GM19238 (cell line): ENCODE measurements around the gene TMEM140.
A peak's percentile ranks its signal among the peaks of the same experiment; 100 is the strongest.
"Not testable (repeated sequence)": the region's sequence is repeated elsewhere in the genome, so short reads cannot be mapped to it uniquely, and the experiment has no call there.

Experiments
- DNase-seq: peaks from one replicate; pipeline ENCODE4 v3.0.0; 2011; ENCODE audit warnings: low spot score; ENCODE audit not compliant: insufficient read length

The TMEM140 gene

DNA sequence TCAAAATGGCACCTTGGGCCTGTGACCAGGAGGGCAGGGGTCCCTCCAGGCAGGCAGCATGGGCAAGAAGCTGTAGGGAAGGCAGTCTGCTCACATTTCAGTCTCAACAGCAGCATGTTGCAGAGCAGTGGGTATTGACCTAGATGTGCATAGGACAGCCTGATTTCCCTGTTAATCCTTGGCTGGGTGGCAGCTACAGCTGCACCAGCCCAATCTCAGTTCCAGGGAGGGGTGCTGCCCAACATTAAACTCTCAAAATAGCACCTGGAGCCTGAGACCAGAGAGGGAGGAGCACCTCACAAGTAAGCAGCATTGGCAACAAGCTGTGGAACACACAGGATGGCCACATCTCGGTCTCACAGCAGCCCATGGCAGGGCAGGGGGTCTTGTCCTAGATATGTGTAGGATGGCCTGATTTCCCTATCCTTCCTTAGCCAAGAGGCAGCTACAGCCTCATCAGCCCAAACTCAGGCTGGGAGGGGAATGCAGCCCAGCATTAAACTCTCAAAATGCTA, 10.3 kb downstream of the TMEM140 start:
- DNase-seq, result no peak

DNA sequence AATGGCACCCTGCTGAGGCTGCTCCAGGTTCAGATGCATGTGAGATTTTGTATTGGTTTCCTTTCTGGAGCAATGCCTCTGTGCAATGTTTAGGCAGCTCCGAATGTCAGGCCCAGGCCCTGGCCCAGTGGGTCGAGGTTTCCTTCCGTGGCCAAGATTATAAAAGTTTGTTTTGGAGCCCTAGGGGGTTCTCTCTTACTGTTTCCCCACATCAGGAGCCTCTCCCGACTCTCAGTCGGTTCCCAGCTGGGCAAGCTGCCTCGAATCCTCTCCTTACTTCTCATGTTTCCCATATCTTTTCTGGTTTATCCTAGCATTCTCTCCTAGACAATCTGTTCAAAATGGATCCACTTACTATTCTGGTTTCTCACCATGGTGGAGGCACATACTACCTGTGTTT, 11.0 kb downstream of the TMEM140 start:
- DNase-seq, result no peak

DNA sequence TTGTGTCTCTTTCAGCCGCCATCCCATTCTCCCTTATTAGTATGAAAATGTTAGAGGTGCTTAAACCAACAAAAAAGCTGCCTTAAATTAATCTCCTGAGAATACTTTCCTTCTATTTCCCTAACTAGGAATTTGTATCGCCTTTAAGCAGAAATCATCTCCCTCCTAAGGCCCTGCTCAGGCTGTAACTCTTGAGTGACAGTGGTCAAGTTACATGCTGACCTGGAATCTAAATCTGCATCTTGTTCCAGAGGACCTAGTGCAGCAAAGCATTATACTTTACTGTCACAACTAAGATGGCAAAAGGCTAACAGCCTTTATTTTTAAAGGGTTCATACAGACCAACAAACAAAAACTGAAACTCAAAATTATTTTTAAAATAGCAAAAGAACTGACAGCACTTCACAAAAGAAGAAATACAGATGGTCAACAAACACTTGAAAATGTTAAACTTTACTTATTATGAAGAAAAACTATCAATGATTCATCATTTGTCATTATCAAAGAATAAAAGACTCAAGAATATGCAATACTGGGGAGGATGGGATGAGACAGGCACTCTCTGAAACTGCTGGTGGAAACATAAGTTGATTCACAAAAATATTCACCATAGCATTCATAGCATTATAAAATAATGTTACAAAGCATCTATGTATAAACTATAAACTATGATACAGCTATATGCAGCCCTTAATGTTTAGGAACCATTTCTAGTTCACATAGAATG, 11.7 kb downstream of the TMEM140 start:
- no peak for DNase-seq

DNA sequence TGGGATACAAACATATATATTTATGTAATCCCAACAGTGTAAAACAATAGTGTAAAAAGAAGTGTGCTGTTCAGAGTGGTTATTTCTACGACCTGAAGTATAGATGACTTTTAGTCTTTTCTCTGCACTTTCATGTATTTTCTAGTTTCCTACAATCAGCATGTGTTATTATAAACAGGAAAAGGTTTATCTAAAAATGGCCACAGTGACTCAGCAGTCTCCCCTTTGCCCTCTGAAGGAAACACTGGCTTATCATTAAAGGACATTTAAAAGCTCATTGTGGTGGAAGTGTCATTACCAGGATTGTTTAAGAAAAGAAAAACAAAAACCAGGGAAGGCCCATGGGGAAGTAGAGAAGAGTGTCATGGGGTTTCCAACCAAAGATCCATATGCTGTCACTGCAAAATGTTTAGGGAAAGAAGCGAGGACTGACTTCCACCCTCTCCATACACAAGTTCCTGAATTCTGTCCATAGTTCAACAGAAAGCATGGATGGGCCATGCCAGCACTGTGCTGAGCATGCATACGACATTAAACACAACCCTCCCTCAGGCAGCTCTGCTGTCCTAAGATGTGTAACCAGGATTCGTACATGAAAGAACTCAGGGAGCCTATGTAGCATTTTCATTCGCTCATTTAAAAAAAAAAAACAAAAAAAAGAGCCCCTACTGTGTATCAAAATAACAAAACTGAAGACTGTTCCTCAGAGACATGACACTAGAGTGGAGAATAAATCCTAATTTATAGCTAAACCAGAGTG, 12.4 kb downstream of the TMEM140 start:
- DNase-seq, result no peak

DNA sequence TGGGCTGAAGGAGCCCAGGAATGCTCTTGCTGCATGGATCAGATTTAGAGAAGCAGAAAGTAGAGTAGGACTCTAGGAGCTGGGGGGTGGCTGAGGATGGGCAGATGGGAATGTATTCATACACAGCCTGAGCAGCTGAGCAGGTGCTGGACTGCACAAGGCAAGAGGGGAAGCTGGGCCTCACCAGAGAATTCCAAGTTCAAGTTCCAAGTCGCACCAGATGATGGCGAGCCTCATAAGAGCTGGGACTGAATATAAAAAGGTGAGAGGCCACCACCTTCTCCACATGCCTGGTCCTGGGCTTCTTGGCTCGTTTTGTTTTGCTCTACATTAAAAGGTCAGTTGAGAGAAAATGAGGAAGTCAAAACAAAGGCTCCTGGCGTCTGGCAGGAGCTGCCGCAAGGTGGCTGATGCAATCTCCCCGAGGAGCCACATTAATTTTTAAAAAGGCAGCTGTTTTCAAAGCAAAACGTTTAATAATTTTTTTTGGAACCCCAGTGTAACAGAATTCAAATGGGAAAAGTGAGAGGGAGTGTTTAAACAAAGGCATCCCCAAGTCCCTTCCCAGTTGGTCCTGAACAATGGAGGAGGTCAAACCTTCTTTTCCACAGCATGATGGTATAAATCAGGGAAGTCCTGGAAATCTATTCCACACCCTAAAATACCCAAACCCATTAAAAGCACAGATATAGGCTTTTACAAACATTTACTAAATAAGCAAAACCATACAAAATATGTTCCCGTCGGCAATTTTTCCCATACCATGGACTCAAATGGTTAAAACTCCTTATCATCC, 13.2 kb downstream of the TMEM140 start:
- no peak for DNase-seq

DNA sequence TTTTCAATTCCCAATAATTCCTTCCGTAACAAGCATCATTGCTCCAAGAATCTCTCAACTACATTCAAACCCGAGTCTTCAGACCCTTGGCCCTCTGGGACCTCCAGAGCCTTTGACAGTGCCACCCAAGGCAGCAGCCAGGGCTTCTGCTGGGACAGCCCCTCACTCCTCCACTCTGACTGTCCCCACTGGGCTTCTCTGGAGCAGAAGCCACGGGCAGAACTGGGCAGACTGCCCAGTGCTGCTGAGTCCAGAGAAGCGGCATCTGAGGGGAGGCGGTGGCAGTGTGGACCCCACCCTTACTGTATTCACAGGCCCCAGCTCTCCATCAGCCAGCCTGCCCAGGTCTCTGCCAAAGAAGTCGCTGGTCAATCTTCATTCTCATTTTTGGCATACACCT, 13.8 kb downstream of the TMEM140 start:
- DNase-seq, result no peak

DNA sequence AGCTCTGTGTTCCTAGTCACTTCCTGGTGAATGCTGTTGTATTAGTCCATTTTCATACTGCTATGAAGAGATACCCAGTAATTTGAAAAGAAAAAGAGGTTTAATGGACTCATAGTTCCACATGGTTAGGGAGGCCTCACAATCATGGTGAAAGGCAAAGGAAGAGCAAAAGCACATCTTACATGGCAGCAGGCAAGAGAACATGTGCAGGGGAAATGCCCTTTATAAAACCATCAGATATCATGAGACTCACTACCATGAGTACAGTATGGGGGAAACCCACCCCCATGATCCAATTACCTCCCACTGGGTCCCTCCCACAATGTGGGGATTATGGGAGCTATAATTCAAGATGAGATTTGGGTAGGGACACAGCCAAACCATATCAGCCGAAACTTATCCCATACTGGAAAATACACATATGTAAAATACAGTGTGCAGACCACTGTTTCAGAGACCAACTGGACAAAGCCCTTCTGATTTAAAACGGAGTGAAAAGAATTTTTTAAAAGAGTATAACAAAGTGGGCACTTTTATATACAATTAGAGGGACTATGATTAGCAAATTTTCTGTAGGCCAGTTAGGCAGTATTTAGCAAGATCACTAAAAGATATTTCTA, 14.6 kb downstream of the TMEM140 start:
- no peak for DNase-seq

DNA sequence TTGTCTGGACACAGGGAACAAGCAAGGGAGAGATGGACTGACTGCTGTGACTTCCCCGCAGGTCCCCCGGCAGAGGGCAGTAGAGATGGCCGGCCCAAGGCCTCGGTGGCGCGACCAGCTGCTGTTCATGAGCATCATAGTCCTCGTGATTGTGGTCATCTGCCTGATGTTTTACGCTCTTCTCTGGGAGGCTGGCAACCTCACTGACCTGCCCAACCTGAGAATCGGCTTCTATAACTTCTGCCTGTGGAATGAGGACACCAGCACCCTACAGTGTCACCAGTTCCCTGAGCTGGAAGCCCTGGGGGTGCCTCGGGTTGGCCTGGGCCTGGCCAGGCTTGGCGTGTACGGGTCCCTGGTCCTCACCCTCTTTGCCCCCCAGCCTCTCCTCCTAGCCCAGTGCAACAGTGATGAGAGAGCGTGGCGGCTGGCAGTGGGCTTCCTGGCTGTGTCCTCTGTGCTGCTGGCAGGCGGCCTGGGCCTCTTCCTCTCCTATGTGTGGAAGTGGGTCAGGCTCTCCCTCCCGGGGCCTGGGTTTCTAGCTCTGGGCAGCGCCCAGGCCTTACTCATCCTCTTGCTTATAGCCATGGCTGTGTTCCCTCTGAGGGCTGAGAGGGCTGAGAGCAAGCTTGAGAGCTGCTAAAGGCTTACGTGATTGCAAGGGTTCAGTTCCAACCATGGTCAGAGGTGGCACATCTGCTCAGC, 16.6 kb downstream of the TMEM140 start:
- DNase-seq, result no peak

DNA sequence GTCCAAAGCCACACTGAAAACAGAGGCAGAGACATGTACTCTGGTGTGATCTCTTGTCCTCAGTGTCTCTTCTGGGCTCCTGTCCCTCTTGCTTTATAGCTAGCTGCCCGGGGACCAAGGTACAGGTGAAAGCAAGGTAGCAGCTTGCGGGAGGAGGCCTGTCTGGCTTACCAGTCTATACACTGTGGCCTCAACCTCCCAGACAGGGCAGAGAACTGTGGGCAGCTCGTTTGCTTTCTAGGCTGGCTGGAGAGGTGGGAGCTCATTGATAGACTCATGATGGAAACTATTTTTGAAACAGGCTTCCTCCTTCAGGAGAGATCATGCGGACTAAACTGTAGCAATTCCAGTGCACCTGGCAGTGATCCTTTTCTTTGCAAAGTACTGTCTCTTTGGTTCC, 18.0 kb downstream of the TMEM140 start:
- no peak for DNase-seq

DNA sequence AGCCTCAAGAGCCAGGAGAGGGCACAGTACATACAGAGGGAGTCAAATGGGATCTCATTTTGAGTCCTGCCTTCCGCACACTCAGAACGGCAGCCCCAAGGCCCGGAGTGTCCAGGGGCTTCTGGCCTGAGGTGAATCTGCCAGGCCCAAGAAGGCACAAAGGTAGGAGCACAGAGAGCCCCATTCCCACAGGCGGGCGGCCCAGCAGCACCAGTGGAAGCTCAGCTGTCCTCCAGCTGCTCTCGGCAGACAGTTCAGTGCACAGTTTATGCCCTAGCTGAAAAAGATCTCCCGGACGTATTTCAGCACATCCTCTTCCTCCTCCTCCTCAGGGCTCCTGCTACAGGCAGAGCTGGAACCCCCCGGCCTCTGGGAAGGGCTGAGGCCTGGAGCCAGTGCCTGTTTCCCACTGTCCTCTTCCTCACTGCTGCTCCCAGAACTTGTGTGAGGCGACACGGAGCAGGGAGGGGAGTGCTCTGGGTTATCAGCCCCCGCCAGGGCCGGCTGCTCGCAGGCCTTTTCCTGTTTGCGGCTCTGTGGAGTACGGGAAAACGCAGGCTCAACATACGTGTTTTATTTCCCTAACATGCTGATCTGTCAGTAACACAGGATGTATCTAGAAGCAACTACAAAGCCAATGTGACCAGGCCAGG, 18.6 kb downstream of the TMEM140 start:
- DNase-seq, result no peak

DNA sequence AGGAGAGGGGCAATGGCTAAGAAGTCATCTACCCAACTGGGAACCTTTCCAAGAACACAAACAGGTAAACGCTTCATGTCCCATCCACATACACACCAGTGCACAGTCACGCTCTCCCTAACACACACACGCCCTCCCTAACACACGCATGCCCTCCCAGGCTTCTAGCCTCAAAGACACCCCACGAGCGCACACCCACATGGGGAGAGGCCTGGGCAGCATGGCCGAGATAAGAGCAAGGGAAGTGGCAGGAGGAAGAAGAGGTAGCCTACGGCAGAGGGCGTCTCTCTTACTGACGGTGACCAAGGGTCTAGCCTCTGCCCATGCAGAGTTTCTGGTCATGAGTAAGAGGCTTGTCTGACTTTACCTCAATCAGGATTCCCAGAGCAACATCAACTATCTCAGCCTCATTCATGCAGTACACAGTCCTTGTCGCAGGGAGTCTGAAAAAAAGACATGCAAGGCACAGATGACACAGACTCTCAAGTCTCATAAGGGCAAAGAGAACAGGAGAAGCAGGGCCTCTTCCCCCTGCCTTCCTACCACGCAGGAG, 19.6 kb downstream of the TMEM140 start:
- no peak for DNase-seq

DNA sequence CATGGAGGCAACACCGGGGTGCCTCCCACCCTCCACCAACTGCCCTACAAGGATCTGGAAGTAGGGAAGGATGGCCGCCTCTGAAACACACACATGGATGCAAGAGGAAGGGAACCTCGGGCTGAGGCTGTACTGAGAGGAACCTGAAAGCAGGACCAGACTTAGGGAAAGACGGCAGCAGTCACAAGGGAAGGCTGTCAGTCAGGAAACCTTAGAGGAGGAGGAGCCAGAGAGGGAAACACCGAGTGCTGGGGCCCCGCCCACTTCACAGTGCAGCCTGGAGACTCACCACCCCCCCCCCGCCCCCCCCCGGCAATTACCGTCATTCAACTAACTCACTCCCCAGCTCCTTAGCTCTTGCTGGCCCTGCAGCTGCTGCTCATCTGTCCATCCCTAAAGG, 20.1 kb downstream of the TMEM140 start:
- no peak for DNase-seq

DNA sequence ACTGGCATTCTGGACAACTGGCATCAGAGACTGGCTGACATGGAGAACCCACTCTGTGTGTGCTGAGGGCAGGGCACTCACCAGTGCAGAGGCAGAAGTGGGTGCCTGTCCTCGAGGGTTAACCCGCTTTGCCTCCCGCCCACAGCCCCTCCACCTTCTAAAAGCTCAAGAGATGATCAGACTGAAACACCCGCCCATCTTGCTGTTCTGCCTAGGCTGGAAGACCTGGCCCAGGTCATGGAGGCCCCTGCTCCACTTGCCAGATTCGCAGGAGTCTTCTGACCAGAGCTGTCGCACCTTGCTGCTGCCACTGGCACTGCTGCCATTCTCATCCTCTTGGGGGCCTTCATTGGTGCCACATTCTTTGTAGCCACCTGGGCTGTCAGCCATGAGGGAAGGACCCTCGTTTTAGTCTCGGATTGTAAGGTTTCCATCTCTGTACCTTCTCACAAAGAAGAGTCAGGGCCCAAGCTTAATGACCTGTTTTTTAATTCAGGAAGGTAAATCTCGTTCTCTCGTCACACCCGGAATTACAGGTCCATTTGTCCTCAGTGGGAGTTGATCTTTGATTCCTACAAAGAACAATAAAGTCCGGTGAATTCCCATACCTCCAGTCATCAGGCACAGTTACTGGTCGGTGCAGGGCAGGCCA, 20.7 kb downstream of the TMEM140 start:
- DNase-seq, result no peak

DNA sequence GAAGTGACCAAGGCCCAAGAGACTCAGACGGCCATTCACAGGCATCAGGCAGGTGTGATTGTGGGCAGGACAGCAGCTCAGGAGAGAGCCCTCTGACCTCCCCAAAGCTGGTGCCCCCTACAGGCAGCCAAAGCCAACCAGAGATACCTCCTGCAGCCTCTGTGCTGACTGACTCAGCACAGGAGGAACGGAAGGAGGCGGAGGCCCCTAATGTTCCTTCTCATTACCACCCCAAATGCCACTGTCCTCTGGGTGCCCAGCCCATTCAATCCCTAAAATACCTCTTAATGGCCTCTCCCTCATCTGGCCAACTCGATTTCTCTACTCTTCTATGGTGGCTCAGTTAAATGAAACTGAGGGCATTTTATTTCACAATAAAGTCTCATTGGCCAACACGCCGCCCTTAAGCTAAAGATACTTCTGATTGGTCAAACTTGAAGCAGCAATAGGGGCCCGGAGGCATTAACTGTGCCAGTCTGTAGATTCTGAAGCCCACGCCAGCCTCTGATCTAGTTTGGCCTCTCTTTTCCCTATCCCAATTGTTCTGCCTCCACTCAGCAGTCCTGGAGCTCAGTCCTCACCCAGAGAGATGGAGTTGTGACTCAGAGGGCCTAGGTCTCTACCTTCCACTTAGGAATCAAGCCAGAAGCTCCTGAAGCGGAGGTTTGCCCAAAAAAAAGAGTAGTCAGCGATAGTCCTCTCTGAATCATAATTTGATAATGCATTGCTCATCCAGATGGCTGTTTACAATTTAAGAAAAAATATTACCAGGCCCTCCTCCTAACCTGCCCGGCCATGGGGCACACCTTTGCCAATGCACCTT, 21.5 kb downstream of the TMEM140 start:
- DNase-seq, result peak; percentile 50

DNA sequence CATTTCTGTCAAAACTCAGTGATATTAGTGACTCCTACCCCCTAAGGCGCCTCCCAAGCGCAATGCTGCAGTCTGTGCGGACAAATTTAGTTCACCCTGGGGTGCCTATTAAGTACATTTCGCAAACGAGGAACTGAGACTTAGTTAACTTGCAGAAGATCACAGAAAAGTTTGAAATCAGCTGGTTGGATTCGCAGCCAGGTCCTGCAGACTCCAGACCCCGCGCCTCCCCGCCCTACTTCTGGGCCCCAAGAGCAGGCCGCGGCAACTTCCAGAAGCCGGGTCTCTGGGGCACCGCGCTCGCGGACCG, 22.0 kb downstream of the TMEM140 start:
- DNase-seq, result no peak

DNA sequence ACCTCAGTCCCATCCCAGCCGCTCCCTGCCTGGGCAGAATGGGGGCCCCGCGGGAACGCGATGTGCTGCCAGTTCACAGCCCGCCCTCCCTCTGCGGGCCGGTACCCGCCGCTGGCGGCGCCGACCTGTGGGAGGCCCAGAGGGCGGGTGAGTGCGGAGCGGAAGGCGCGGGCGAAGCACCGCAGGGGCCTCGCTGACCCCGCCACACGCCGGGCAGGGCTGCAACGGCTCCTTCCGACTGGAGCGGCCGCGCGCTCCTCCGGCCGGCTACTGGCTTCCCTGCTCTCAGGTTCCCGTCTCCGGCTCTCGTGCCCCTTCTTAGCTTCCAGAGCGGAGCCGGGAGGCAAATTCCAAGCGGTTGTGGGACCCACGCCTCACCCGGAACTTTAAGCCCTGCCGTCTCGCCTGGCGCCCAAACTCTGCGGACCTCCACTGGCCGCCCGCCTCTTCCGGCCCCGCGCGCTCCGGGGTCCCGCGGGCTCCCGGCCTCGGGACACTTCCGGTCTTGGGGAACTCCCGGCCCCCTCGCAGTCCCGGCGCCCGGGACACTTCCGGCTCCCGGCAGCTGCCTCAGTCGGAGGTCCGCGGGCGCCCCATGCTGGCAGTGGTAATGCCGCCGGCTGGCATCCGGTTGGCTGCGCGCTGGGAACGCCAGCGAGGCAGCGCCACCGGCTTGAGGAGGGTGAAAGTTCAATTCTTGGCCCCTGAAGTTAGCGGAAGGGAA, 22.6 kb downstream of the TMEM140 start, which contains the start of gene CYREN:
TSS of gene CYREN (minus strand) at position 434 of the 724 bp plus-strand sequence. CDS start 1,785 bp downstream, outside the sequence.
- peak; percentile 83 for DNase-seq

DNA sequence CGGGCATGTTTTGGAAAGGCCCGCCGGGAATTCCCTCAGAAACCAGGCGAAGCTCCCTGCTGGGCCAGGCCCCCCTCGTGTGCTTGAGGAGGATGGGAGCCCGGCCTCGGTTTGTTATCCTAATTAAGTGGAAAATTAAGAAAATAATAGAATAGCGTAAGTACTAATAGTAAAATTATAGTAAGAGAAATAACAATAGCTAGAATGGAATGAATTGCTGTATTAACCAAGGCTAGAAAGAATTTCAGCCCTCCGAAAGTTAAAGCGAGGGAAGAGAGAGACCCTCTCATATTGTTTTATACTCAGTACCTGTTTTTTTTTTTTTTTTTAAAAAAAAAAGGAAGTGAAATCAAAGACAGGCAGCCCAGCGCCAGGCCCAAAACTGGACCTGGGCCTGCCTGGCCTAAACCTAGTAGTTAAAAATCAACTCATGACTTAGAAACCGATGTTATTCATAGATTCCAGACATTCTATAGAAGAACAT, 23.2 kb downstream of the TMEM140 start:
- not testable (repeated sequence) for DNase-seq
